Thymus (tissue), 11 donors: ENCODE data around the gene DGLUCY. TPM values are rescaled to one million over a fixed set of nuclear protein-coding genes. Genes with fewer than 3 reads are reported as not detected.

ENCODE experiments used
- DNase-seq, 9 donors: peaks; one replicate each; pipeline ENCODE4 v3.0.0-alpha.2; 2013; ENCODE audit warnings: low spot score in 9 of 9, low read depth in 6 of 9, missing footprints in 1 of 9
- H3K27ac ChIP-seq, 2 donors: one replicate each; pipeline ENCODE4 v1.5.1; 2013; ENCODE audit warnings: control low read depth in 1 of 2, low read depth in 1 of 2, low read length in 1 of 2, mild to moderate bottlenecking in 1 of 2, moderate library complexity in 1 of 2
- H3K27me3 ChIP-seq, 2 donors: one replicate each; pipeline ENCODE4 v1.5.1; 2013; ENCODE audit warnings: low read length in 1 of 2; ENCODE audit not compliant: control insufficient read depth in 2 of 2, insufficient read depth in 1 of 2
- H3K36me3 ChIP-seq, 2 donors: one replicate each; pipeline ENCODE4 v1.5.1; 2013; ENCODE audit warnings: low read length in 1 of 2, mild to moderate bottlenecking in 1 of 2, moderate library complexity in 1 of 2; ENCODE audit not compliant: control insufficient read depth in 2 of 2, insufficient read depth in 2 of 2
- H3K4me1 ChIP-seq, 2 donors: one replicate each; pipeline ENCODE4 v1.5.1; 2013; ENCODE audit warnings: low read length in 2 of 2; ENCODE audit not compliant: control insufficient read depth in 2 of 2, insufficient read depth in 2 of 2
- H3K4me3 ChIP-seq, 2 donors: one replicate each; pipeline ENCODE4 v1.5.1; 2013; ENCODE audit warnings: low read length in 2 of 2, control low read depth in 1 of 2, mild to moderate bottlenecking in 1 of 2
- H3K9me3 ChIP-seq, 2 donors: one replicate each; pipeline ENCODE4 v1.5.1; 2013; ENCODE audit warnings: low read length in 1 of 2, mild to moderate bottlenecking in 1 of 2; ENCODE audit not compliant: control insufficient read depth in 2 of 2, insufficient read depth in 1 of 2
- WGBS: extraction: QIAGEN DNeasy Blood & Tissue Kit; methylation state at CpG from one replicate; pipeline ENCODE4 v1.1.7; 2013; 5-methylcytosine and 5-hydroxymethylcytosine counted together
- polyA plus RNA-seq: library from polyadenylated mRNA; stranded (reverse); fragments of 200-250 nt; gene quantifications from one replicate; pipeline ENCODE4 v1.2.3, GENCODE V29; 2013
- total RNA-seq: library from RNA; stranded (reverse); fragments of 120-200 nt; gene quantifications from one replicate; pipeline ENCODE4 v1.2.4, GENCODE V29; 2013
- donor health status: healthy.

DGLUCY gene
- total and polyA plus RNA-seq, 2 donors: 36.5 to 37.6 TPM

DNA sequence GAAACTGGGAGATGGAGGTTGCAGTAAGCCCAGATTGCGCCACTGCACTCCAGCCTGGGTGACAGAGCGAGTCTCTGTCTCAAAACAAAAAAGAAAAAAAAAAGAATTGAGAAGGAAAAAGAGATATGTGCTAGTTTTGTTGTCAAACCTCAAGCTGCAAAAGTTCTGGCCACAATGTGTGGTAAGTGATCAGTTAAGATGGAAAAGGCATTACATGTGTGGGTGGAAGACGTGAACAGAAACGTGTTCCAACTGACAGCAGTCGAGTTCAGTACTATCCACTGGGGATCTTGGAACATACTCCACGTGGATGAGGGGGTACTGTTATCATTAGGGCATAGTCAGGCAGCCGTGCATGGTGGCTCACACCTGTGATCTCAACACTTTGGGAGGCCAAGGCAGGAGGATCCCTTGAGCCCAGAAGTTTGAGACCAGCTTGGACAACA lies 113.3 kb downstream of the DGLUCY start:
- no peak for DNase-seq
- 77% methylated on average over 7 of the region's 7 CpGs for WGBS
- peaks cover 4 to 7% of the 10 kb centered on the region in 2 donors for H3K36me3 ChIP-seq
- peak overlapping the region in 1 of 2 donors; percentile 11 for H3K27ac ChIP-seq
- H3K4me3 ChIP-seq: no peak overlapping the region
- no peaks in the 10 kb centered on the region for H3K9me3 ChIP-seq
- H3K4me1 ChIP-seq: peaks cover 31 to 53% of the 10 kb centered on the region in 2 donors
- H3K27me3 ChIP-seq: no peaks in the 10 kb centered on the region

DNA sequence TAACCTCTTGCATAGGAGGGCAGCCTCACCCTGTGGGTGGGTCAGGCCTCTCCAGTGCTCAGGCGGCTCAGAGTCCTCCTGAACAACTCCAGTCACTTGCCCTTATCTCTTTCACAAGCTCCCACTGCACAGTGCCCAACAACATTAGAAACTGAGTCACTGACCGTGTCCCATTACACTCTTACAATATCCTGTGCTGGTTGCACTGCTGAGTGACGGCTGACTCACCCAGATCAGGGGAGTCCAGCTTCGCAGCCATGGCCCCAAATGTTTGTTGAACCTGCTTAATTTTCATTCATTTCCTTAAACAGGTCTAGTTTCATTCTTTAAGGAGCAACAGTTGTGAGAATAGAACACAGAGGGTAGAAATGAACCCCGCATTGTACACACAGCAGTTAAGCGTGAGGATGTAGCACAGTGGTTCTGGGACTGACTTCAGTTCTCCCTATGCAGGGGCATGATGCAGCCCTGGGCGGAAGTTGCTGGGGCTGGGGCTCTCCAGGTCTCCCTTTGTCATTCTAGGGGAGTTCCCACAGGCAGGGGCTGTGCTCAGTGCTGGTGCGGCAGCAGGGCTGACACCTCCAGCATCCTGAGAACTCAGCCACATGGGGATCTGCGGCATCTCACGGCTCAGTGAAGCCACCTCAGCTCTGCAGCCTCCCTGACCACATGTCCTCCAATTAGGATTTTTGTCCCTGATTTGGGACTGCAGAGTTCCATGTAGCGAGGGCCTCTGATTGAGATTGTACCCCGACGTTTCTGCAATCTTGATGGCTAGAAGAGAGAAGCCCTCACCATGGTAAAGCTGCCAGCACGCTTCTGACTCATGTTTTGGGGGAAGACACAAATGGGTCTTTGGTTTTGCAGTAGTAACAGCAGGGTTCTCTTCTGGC lies 114.5 kb downstream of the DGLUCY start:
- Histone ChIP-seq H3K4me3 (no peak overlapping the region), H3K4me1 (peaks cover 31 to 54% of the 10 kb centered on the region in 2 donors), H3K36me3 (peaks cover 4 to 7% of the 10 kb centered on the region in 2 donors), H3K27ac (peak overlapping the region in 1 of 2 donors; percentile 12), H3K27me3 (no peaks in the 10 kb centered on the region), H3K9me3 (no peaks in the 10 kb centered on the region)
- DNase-seq: peak in 1 of 9 donors; percentile 32
- WGBS: 90% methylated on average over 14 of the region's 14 CpGs

DNA sequence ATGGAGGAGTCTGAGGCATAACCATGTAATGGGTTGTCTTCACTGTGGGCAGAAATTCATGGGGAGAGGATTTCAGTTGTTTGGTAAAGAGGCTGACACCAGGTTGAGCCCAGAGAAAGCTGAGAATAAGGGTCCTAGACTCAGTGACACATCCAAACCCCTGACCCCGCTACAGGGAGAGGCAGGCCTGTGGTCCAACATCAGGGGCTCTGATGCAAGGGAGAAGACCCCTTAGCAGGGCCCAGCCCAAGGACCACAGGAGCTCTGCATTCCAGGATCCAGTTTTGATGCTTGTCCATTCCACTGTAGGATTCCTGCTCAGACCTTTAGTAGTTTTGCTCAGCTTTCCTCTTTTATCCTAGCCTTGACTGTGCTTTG lies 115.1 kb downstream of the DGLUCY start:
- H3K27ac ChIP-seq: no peak overlapping the region
- H3K36me3 ChIP-seq: peaks cover 7% of the 10 kb centered on the region in 2 donors
- peaks cover 31 to 49% of the 10 kb centered on the region in 2 donors for H3K4me1 ChIP-seq

DNA sequence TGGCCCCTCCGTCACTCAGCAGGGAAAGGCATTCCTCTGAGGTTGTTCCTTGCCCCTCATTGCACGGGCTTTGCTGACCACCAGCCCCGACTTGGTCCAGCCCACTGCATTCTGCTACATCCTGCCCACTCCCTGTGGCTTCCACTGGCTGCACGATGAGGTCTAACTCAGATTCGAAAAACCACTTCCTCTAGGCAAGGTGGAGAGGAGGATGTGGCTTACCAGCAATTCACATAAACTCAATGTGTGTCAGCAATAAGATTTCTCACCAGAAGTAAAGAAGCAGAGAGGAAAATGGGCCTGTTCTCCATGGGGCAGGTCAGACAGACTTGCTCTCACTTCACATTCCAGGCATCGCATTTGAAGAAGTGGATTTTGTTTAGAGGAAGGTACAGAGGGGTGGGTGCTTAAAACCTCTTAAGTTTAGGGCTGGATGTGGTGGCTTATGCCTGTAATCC lies 115.9 kb downstream of the DGLUCY start:
- Histone ChIP-seq H3K27me3 (no peaks in the 10 kb centered on the region), H3K4me3 (no peak overlapping the region), H3K27ac (peak overlapping the region; percentile 72 to 82), H3K36me3 (peaks cover 4 to 5% of the 10 kb centered on the region in 2 donors), H3K4me1 (peaks cover 31 to 48% of the 10 kb centered on the region in 2 donors), H3K9me3 (no peaks in the 10 kb centered on the region)
- WGBS: 3% methylated on average over 6 of the region's 6 CpGs
- DNase-seq: peak in 8 of 9 donors; percentile 55 to 92 (median 75)

More for the DNA sequence above, 115.1 kb downstream of the DGLUCY start:
- Histone ChIP-seq H3K4me3 (no peak overlapping the region), H3K9me3 (no peaks in the 10 kb centered on the region), H3K27me3 (no peaks in the 10 kb centered on the region)
- no peak for DNase-seq
- WGBS: 100% methylated on average over 1 of the region's 1 CpG

DNA sequence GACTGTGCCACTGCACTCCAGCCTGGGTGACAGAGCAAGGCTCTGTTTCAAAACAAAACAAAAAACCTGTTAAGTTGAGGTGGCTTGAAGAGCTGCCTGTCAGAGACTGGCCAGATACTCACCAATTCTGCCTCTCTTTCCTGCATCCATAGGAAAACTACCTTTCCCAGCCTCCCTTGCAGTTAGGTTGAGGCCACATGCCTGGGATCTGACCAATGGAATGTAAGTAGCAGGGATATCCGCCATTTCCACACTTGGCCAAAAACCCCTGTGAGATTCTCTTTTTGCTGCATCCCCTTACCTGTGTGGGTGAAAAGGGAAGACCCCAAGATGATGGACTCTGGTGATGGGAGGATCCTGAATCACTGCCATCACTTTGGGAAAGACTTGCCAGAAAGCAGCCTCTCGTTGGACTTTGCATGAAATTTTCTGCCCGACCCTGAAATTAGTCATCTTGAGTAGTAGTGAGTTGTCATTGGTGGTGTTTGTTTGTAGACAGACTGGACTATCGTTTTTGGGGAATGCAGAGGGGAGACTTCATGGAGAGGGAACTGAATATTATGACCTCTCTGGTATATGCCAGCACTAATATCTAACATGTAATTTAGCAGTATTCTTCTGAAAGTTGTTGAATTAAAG lies 116.6 kb downstream of the DGLUCY start:
- 98% methylated on average over 4 of the region's 4 CpGs for WGBS
- H3K27me3 ChIP-seq: no peaks in the 10 kb centered on the region
- H3K4me3 ChIP-seq: no peak overlapping the region
- no peaks in the 10 kb centered on the region for H3K9me3 ChIP-seq
- H3K27ac ChIP-seq: peak overlapping the region; percentile 72 to 82
- peaks cover 31 to 48% of the 10 kb centered on the region in 2 donors for H3K4me1 ChIP-seq
- no peak for DNase-seq
- H3K36me3 ChIP-seq: peaks cover 0 to 3% of the 10 kb centered on the region in 2 donors

DNA sequence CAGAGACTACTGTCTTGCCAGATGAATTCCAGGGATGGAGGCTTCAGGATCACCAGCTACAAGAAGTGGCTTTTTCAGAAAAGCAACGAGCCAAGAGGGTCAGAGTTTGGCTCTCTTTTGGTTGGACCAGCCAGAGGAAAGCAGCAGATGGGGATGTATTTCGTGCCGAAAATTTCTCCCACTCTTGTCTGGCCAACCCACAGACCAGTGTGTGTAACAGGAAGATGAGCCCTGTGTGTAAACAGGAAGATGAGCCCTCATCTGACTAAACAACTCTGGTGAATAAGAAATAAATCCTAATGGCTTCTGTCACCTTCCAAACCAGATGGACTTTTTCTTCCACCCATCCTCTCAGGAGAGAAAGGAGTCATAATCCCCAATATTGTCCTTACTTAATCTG lies 117.6 kb downstream of the DGLUCY start:
- Histone ChIP-seq H3K4me3 (no peak overlapping the region), H3K27ac (no peak overlapping the region), H3K4me1 (peaks cover 31 to 48% of the 10 kb centered on the region in 2 donors), H3K27me3 (no peaks in the 10 kb centered on the region), H3K36me3 (peaks cover 0 to 3% of the 10 kb centered on the region in 2 donors), H3K9me3 (no peaks in the 10 kb centered on the region)
- WGBS: 93% methylated on average over 3 of the region's 3 CpGs
- no peak for DNase-seq

DNA sequence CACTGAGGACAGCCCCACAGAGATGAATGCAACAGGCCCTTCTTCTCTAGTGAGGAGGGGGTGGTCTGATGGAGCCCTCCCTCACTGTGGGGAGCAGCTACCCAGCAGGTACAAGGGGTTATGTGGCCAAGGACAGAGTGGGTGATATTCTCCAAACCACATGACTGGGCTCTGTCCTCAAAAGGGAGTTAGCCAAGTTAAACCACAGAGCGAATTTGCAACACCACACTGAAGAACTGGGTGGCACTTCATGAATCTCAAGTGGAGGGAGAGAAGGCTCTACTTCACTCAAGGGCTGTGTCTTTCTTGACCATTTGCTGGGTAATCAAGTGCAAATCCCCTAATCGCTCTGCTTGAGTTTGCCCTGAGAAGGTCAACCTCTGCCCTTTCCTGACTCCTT lies 118.2 kb downstream of the DGLUCY start:
- Histone ChIP-seq H3K36me3 (peaks cover 0 to 3% of the 10 kb centered on the region in 2 donors), H3K9me3 (no peaks in the 10 kb centered on the region), H3K27ac (no peak overlapping the region), H3K4me1 (peaks cover 31 to 45% of the 10 kb centered on the region in 2 donors), H3K27me3 (no peaks in the 10 kb centered on the region), H3K4me3 (no peak overlapping the region)
- WGBS: 97% methylated on average over 2 of the region's 2 CpGs
- DNase-seq: no peak

DNA sequence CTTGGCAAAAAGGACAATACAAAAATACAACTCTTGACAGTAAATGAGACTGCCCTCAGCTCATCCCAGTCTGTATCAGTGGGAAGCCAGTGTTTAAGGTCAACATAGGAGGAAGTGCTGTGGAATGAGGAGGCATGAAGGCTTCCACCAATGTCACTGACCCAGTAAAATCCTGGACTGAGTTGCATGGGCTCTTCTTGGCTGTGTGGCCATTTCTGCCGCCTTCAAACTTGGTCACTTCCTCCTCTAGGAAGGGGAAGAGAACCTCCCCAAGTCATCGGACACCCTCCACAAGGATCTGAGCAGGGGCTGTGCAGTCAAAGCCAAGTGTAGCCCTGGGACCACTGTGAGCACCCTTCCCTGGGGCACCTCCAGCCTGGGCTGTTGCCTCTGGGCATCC lies 118.7 kb downstream of the DGLUCY start:
- no peak overlapping the region for H3K4me3 ChIP-seq
- 64% methylated on average over 2 of the region's 2 CpGs for WGBS
- H3K36me3 ChIP-seq: peaks cover 0 to 3% of the 10 kb centered on the region in 2 donors
- H3K4me1 ChIP-seq: peaks cover 31 to 40% of the 10 kb centered on the region in 2 donors
- H3K27ac ChIP-seq: no peak overlapping the region
- no peak for DNase-seq
- H3K9me3 ChIP-seq: no peaks in the 10 kb centered on the region
- H3K27me3 ChIP-seq: no peaks in the 10 kb centered on the region
